GM21381 (cell line): ENCODE data around the gene CALML6.
"Not testable (repeated sequence)": the region's sequence is repeated elsewhere in the genome, so short reads cannot be mapped to it uniquely, and the experiment has no call there.

Experiments
- ATAC-seq: cut with Tn5 transposase; IDR thresholded peaks from one replicate; pipeline ENCODE4 v1.9.1; 2021; ENCODE audit warnings: mild to moderate bottlenecking, moderate library complexity; ENCODE audit not compliant: unreplicated experiment

Gene CALML6

GRCh38 chr1:1924849-1925248, 9.8 kb downstream of the CALML6 start:
- no peak for ATAC-seq

DNA sequence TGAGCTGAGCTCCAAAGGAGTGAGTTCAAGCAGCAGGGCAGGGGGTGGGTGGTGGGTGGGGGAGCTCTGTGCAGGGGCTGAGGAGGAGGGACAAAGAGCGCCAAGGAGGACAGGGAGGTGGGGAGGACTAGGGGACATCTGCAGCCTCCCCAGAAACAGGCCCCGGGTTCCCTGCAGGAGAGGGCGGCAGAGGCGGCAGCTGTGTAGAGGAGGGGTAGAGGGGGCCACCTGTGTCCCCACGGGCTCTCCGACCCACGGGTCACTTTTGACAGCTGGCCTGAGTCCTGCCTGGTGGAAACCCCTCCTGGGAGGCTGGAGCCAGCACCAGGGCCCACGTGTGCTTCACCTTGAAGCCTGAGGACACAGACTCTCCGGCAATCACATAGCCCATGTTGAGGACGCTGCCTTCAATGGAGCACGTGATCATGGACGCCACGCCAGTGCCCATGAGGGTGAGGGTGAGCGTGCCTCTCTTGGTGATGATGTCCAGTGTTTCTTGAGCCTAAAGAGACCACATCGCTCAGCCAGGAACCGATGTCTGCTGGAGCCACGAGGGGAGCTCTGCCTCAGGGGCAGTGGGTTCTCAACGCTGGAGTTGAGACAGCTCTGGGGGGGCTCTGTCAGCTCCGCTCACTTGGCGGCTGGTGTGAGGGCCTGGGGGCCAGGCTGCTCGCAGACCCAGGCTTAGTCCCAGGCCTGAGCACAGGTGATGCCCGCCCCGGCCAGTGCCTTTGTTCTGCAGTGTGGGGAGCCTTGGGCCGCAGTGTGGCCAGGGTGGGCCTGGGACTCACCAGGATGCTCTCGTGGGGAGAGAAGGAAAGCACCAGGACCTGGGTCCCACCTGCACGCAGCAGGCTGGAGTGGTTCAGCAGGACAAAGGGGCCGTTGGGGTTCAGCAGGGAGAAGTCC, 10.6 kb downstream of the CALML6 start:
- no peak for ATAC-seq

DNA sequence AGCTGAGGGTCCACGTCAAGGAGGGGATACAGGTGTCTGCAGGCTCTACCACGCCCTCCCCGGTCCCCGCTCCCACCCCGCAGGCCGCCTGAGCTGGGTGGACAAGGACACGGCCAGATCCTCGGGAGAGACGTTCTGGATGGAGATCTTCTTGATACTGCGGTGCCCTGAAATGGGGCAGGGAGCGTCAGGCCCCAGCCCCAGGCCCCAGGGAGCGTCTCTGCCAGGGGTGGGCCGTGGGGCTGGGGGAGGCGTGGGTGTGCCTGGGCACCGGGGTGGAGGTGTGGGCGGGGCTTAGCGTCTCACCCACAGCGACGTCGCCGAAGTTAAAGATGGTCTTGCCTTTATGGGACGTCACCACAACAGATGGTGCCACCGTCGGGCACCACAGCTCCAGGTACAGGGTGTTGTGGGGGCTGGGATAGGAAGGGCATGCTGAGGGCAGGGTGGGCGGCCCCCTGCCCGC, 11.3 kb downstream of the CALML6 start:
- ATAC-seq: no peak

GRCh38 chr1:1926886-1927660, 12.0 kb downstream of the CALML6 start:
- ATAC-seq: no peak

- ATAC-seq: no peak
Measured at GRCh38 chr1:1927751-1928150, 12.7 kb downstream of the CALML6 start.

DNA sequence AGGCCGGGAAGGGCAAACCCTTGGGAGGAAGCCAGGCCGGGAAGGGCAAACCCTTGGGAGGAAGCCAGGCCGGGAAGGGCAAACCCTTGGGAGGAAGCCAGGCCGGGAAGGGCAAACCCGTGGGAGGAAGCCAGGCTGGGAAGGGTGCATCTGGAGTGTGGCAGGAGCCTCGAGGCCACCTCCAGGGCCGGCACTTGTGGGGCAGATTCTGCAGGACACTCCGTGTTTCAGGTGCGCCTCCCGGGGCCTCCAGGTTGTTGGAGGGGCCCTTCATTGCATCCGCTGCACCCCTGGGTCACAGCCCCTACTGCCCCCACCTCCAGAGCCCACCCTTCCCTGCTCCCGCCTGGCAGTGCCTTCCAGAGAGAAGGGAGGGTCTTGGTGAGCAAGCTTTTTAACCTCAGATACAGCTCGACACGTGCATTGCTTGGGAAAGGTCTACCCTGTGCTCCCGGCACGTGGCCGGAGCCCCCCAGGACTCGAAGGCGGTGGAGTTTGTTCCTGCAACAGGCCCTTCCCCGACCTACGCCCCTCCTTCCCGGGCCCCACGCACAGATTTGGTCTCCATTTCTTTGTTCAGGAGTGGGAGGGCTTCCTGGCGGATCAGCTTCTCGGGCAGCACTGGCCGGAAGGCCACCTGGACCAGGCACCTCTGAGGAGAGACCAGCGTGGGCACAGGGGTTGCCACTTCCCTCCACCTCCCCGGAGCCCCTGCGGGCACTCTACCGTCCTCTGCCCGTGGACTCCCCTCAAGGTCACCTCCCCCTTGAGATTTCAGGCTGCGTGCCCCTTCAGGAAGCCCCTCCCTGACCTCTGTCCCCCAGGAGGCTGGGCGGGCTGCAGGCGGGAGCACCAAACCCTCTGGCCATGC, 13.4 kb downstream of the CALML6 start:
- ATAC-seq: no peak

GRCh38 chr1:1929102-1929638, 14.1 kb downstream of the CALML6 start:
- ATAC-seq: no peak

GRCh38 chr1:1929639-1930545, 14.8 kb downstream of the CALML6 start:
- no peak for ATAC-seq

- ATAC-seq: not testable (repeated sequence)
Measured at GRCh38 chr1:1934848-1935247, 19.8 kb downstream of the CALML6 start.

DNA sequence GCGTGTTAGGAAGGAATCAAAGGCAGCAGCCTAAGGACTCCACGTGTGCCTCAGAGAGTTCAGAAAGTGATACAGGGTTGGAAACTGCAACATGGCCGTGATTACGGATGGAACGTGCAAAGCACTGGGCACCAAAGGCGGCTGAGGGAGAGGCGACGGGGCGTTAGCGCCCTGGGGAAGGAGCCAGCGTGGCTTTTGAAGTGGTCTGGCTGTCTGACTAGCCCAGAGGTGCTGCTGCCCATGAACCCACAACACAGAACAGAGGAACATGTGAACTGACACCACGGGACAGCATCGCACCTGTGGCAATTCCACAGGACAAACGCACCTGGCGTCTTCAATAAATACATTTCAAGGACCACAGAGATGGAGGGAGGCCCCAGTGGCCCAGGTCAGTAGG, 22.0 kb downstream of the CALML6 start:
- no peak for ATAC-seq

DNA sequence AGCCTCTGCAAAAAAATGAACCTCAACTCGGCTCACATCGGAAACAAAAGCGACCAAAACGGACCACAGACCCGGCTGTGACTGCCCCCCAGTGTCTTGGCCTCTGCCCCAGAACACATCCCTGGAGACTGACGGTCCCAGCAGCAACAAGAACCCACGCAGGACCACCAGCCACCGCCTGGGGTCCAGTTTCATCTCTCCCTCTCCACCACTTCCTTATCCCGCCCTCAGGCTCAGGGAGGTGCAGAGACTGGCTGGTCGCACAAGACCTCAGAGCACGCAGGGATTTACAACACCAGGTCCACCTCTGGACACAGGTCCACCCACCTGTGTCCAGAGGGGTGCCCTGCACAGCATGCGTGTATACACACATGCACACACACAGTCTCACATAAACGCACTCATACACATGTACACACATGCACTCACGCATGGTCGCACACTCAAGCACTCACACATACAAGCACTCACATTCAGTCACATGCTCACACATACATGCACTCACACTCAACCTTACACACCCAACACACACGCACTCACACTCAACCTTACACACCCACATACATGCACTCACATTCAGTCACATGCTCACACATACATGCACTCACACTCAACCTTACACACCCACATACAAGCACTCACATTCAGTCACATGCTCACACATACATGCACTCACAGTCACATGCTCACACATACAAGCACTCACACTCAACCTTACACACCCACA, 22.7 kb downstream of the CALML6 start:
- ATAC-seq: no peak

- no peak for ATAC-seq
Measured at GRCh38 chr1:1938276-1938573, 23.2 kb downstream of the CALML6 start.

GRCh38 chr1:1938613-1939295, 23.7 kb downstream of the CALML6 start:
- no peak for ATAC-seq

DNA sequence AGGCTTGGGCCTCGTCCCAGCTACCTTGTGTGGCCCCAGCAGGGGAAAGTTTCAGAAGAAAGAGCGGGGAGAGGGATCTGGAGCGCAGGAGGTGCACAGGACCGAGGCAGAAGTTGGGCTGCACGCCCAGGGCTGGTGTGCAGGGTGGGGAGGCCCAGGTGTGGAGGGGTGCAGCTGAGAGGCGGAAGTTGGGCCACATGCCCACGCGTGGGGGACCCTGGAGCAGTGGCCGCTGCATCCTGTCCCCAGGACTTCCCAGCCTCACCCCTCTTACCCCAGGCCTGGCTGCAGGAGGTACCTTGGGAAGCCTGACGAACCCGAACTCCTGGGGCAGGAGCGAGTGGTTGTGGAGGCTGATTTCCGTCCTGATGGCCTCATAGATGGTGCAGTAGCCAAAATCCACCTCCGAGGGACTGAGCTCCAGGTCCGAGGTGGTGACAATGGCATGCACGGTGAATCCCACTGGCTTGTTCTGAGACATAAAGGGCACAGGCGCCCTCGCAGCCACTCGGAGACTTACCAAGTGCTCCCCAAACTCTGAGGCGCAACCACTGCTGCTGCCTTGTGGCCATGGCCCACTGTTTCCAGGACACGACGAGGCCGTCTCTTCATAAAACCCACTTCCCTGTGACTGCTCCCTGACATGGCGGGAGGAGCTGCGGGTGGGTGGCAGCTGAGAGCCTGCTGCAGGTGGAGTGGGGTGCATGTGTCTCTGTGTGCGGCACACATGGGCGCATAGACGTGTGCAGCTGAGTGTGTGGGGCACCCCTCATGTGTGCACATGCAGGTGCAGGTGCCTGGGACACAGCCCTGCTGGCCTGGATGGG, 24.4 kb downstream of the CALML6 start:
- ATAC-seq: no peak

DNA sequence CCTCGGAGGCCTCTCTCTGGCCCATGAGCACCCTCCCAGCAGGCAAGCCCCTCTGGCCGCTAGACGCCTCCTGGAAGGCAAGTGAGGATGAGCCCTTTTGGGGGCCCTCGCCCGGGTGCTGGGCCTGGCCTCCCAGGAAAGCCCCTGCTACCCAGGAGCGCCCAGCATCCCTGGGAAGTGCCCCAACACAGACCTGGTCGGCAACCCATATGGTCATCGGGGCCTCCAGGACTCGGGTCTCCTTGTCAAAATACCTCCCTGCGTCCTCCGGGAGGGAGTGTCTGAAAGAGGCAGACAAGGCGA, 25.0 kb downstream of the CALML6 start:
- ATAC-seq: no peak

- ATAC-seq: no peak
Measured at GRCh38 chr1:1941211-1941841, 26.3 kb downstream of the CALML6 start.
